ENCODE results near the gene MACROD1. TPM values are rescaled to one million over a fixed set of nuclear protein-coding genes. Genes with fewer than 3 reads are reported as not detected.

MACROD1 gene
- total RNA-seq, 1 donor from 2014 or later = 4.1 TPM

- Mint-ChIP-seq H3K4me3 (ENCODE audit: unreplicated experiment) (no peak overlapping the region), H3K4me1 (ENCODE audit: unreplicated experiment) (no peaks in the 10 kb centered on the region), H3K27ac (ENCODE audit: unreplicated experiment) (no peak overlapping the region), H3K27me3 (ENCODE audit: unreplicated experiment) (peaks cover 10% of the 10 kb centered on the region), H3K9me3 (ENCODE audit: unreplicated experiment) (no peaks in the 10 kb centered on the region), H3K36me3 (ENCODE audit: low read depth, unreplicated experiment) (no peaks in the 10 kb centered on the region)
- no peak for TF ChIP-seq CTCF (IDR thresholded peaks at IDR 0.05; ENCODE audit: unreplicated experiment)
- no peak for DNase-seq (ENCODE audit: low spot score)
Observed at GRCh38 chr11:63961608-63962412, 204.1 kb downstream of the MACROD1 start.

- peaks cover 24% of the 10 kb centered on the region for H3K36me3 Mint-ChIP-seq (ENCODE audit: low read depth, unreplicated experiment)
- no peak overlapping the region for H3K27ac Mint-ChIP-seq (ENCODE audit: unreplicated experiment)
- no peaks in the 10 kb centered on the region for H3K4me1 Mint-ChIP-seq (ENCODE audit: unreplicated experiment)
- DNase-seq (ENCODE audit: low spot score) = no peak
- no peaks in the 10 kb centered on the region for H3K9me3 Mint-ChIP-seq (ENCODE audit: unreplicated experiment)
- no peak overlapping the region for H3K4me3 Mint-ChIP-seq (ENCODE audit: unreplicated experiment)
- H3K27me3 Mint-ChIP-seq (ENCODE audit: unreplicated experiment) = peaks cover 13% of the 10 kb centered on the region
- no peak for TF ChIP-seq CTCF (IDR thresholded peaks at IDR 0.05; ENCODE audit: unreplicated experiment)
Observed at GRCh38 chr11:63958008-63958407, 207.9 kb downstream of the MACROD1 start.

- Mint-ChIP-seq H3K27ac (ENCODE audit: unreplicated experiment) (no peak overlapping the region), H3K27me3 (ENCODE audit: unreplicated experiment) (peaks cover 7% of the 10 kb centered on the region), H3K4me3 (ENCODE audit: unreplicated experiment) (no peak overlapping the region), H3K9me3 (ENCODE audit: unreplicated experiment) (no peaks in the 10 kb centered on the region), H3K4me1 (ENCODE audit: unreplicated experiment) (peaks cover 5% of the 10 kb centered on the region), H3K36me3 (ENCODE audit: low read depth, unreplicated experiment) (peaks cover 35% of the 10 kb centered on the region)
- no peak for DNase-seq (ENCODE audit: low spot score)
- no peak for TF ChIP-seq CTCF (IDR thresholded peaks at IDR 0.05; ENCODE audit: unreplicated experiment)
Observed at GRCh38 chr11:63952570-63952969, 213.3 kb downstream of the MACROD1 start.

- Mint-ChIP-seq H3K9me3 (ENCODE audit: unreplicated experiment) (no peaks in the 10 kb centered on the region), H3K27ac (ENCODE audit: unreplicated experiment) (peak overlapping the region; percentile 39), H3K27me3 (ENCODE audit: unreplicated experiment) (peaks cover 7% of the 10 kb centered on the region), H3K4me3 (ENCODE audit: unreplicated experiment) (peak overlapping the region; percentile 26), H3K4me1 (ENCODE audit: unreplicated experiment) (peaks cover 5% of the 10 kb centered on the region), H3K36me3 (ENCODE audit: low read depth, unreplicated experiment) (peaks cover 35% of the 10 kb centered on the region)
- no peak for TF ChIP-seq CTCF (IDR thresholded peaks at IDR 0.05; ENCODE audit: unreplicated experiment)
- DNase-seq (ENCODE audit: low spot score) = no peak
Observed at GRCh38 chr11:63951779-63952536, 214.0 kb downstream of the MACROD1 start.

Other genes starting within 250 kb of the MACROD1 start
- 9.3 TPM for gene RCOR2, start 248.9 kb downstream of the MACROD1 start, total RNA-seq (ENCODE audit: unreplicated experiment)
- gene NAA40, start 227.1 kb downstream of the MACROD1 start, total RNA-seq (ENCODE audit: unreplicated experiment) = 48.2 TPM
- gene COX8A, start 191.5 kb downstream of the MACROD1 start, total RNA-seq (ENCODE audit: unreplicated experiment) = 188 TPM
- 69.8 TPM for gene OTUB1, start 179.7 kb downstream of the MACROD1 start, total RNA-seq (ENCODE audit: unreplicated experiment)
- not detected for gene FLRT1, start 130.2 kb downstream of the MACROD1 start, total RNA-seq (ENCODE audit: unreplicated experiment)
- 124 TPM for gene STIP1, start 20.1 kb upstream of the MACROD1 start, total RNA-seq (ENCODE audit: unreplicated experiment)
- gene FERMT3, start 40.6 kb upstream of the MACROD1 start, total RNA-seq (ENCODE audit: unreplicated experiment) = 6.2 TPM
- gene TRPT1, start 60.1 kb upstream of the MACROD1 start, total RNA-seq (ENCODE audit: unreplicated experiment) = 23.2 TPM
- gene NUDT22, start 60.2 kb upstream of the MACROD1 start, total RNA-seq (ENCODE audit: unreplicated experiment) = 21.2 TPM
- gene DNAJC4, start 64.4 kb upstream of the MACROD1 start, total RNA-seq (ENCODE audit: unreplicated experiment) = 38.0 TPM
- gene VEGFB, start 68.5 kb upstream of the MACROD1 start, total RNA-seq (ENCODE audit: unreplicated experiment) = 11.5 TPM
- 35.3 TPM for gene FKBP2, start 75.0 kb upstream of the MACROD1 start, total RNA-seq (ENCODE audit: unreplicated experiment)
- 201 TPM for gene PPP1R14B, start 80.8 kb upstream of the MACROD1 start, total RNA-seq (ENCODE audit: unreplicated experiment)
- 51.0 TPM for gene PLCB3, start 85.4 kb upstream of the MACROD1 start, total RNA-seq (ENCODE audit: unreplicated experiment)
- 40.7 TPM for gene BAD, start 118.6 kb upstream of the MACROD1 start, total RNA-seq (ENCODE audit: unreplicated experiment)
- 56.0 TPM for gene GPR137, start 119.7 kb upstream of the MACROD1 start, total RNA-seq (ENCODE audit: unreplicated experiment)
- gene KCNK4, start 125.2 kb upstream of the MACROD1 start, total RNA-seq (ENCODE audit: unreplicated experiment) = 0.36 TPM
- gene CATSPERZ, start 134.2 kb upstream of the MACROD1 start, total RNA-seq (ENCODE audit: unreplicated experiment) = 0.38 TPM
- 42.3 TPM for gene ESRRA, start 139.4 kb upstream of the MACROD1 start, total RNA-seq (ENCODE audit: unreplicated experiment)
- 138 TPM for gene TRMT112, start 151.4 kb upstream of the MACROD1 start, total RNA-seq (ENCODE audit: unreplicated experiment)
- 264 TPM for gene PRDX5, start 152.0 kb upstream of the MACROD1 start, total RNA-seq (ENCODE audit: unreplicated experiment)
- gene CCDC88B, start 174.1 kb upstream of the MACROD1 start, total RNA-seq (ENCODE audit: unreplicated experiment) = 8.3 TPM
- 37.5 TPM for gene RPS6KA4, start 193.0 kb upstream of the MACROD1 start, total RNA-seq (ENCODE audit: unreplicated experiment)